Nephron (organoid): ENCODE results near the gene GZMM.

Experiments used
- H3K27ac Mint-ChIP-seq, 3 experiments: 2 replicates each; pipeline ENCODE4 v1.8.0; 2020; ENCODE audit warnings: mixed read lengths in 3 of 3, mild to moderate bottlenecking in 2 of 3, moderate library complexity in 1 of 3
- H3K27me3 Mint-ChIP-seq: 2 replicates; pipeline ENCODE4 v1.8.0; 2021; ENCODE audit warnings: low read depth, mild to moderate bottlenecking, moderate library complexity, mixed read lengths
- H3K36me3 Mint-ChIP-seq: 2 replicates; pipeline ENCODE4 v1.8.0; 2020; ENCODE audit warnings: low read depth, mixed read lengths
- H3K4me1 Mint-ChIP-seq: 2 replicates; pipeline ENCODE4 v1.8.0; 2020; ENCODE audit warnings: mixed read lengths
- H3K4me3 Mint-ChIP-seq, 3 experiments: 2 replicates each; pipeline ENCODE4 v1.8.0; 2020; ENCODE audit warnings: mild to moderate bottlenecking in 3 of 3, mixed read lengths in 3 of 3, moderate library complexity in 2 of 3
- H3K9me3 Mint-ChIP-seq: 2 replicates; pipeline ENCODE4 v1.8.0; 2020; ENCODE audit warnings: mixed read lengths
- TF ChIP-seq, protein P1 (sequence below), 3 experiments: fragments of 200-600 bp; sonication (generic); IDR thresholded peaks; one replicate each; pipeline ENCODE4 v1.5.0; 2021; ENCODE audit warnings: antibody characterized with exemption in 3 of 3; ENCODE audit not compliant: unreplicated experiment in 3 of 3

The GZMM gene

DNA sequence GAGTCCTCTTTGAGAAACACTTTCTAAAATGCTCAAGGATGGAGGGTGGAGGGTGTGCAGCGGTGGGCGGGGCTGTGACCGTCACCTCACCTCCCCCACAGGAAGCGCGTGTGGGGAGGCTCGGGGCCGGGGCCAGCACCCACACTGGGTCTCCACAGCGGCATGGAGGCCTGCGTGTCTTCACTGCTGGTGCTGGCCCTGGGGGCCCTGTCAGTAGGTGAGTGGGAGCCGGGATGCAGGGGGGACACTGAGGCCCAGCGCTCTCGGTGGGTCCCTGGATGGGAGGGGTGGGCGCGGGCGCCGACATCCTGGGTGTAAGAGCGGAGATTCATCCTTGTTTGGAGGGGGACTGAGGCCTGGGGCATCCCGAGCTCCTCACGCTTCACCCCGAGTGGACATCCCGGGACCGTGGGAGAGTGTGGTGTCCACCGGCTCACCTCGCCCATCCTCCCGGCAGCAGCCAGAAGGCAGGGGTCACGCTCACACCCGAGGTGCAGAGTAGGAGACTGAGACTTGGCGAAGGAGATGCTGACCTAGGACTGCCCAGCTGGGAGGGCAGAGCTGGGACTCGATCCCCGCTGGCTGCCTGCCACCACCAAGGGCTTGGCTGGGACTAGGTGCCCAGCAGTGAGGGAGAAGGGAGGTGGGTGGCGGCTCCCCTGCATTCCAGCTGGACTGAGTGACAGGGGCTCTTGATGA lies at the start of gene GZMM:
GZMM (plus strand) TSS at position 144 of the 699 bp plus-strand sequence; CDS start at position 163, 19 bp downstream.
- no peak within 1 kb of the TSS for H3K4me3 Mint-ChIP-seq
- H3K27ac Mint-ChIP-seq = no peak within 1 kb of the TSS
- TF ChIP-seq, protein P1, sequence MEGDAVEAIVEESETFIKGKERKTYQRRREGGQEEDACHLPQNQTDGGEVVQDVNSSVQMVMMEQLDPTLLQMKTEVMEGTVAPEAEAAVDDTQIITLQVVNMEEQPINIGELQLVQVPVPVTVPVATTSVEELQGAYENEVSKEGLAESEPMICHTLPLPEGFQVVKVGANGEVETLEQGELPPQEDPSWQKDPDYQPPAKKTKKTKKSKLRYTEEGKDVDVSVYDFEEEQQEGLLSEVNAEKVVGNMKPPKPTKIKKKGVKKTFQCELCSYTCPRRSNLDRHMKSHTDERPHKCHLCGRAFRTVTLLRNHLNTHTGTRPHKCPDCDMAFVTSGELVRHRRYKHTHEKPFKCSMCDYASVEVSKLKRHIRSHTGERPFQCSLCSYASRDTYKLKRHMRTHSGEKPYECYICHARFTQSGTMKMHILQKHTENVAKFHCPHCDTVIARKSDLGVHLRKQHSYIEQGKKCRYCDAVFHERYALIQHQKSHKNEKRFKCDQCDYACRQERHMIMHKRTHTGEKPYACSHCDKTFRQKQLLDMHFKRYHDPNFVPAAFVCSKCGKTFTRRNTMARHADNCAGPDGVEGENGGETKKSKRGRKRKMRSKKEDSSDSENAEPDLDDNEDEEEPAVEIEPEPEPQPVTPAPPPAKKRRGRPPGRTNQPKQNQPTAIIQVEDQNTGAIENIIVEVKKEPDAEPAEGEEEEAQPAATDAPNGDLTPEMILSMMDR (IDR thresholded peaks at IDR 0.05; ENCODE audit: unreplicated experiment in 3 of 3) = no peak
- H3K9me3 Mint-ChIP-seq = no peaks in the 10 kb centered on the region
- no peaks in the 10 kb centered on the region for H3K27me3 Mint-ChIP-seq
- H3K36me3 Mint-ChIP-seq = peaks cover 4% of the 10 kb centered on the region
- no peaks in the 10 kb centered on the region for H3K4me1 Mint-ChIP-seq

DNA sequence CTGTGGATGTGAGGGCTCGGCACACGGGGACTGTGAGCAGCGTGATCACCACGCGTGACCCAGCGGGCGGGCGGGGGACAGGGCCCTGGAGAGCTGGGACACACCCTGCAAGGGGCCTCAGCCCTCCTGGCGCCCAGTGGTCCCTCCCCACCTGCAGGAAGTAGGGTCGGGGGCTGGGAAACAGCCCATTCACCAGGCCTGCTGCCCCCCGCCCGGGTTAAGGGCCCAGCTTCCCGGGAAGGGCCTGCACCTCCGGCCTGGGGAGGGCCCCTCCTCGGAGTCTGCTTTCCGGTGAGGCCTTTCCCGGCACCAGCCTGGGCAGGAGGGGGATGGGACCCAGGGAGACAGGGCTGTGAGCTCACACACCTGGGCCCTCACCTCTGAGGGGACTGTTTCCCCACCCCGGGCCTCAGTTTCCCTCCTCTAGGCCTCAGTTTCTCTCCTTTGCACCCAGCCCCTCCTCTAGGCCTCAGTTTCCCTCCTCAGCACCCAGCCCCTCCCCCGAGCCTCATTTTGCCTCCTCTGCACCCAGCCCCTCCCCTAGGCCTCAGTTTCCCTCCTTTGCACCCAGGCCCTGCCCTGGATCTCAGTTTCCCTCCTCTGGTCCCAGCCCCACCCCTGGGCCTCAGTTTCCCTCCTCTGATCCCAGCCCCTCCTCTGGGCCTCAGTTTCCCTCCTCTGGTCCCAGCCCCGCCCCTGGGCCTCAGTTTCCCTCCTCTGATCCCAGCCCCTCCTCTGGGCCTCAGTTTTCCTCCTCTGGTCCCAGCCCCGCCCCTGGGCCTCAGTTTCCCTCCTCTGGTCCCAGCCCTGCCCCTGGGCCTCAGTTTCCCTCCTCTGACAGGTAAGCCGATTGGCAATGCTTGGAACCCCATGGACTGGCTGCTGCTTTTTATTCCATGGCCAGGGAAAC lies 49.4 kb upstream of the GZMM start:
- Mint-ChIP-seq H3K9me3 (no peaks in the 10 kb centered on the region), H3K4me3 (no peak overlapping the region), H3K4me1 (peaks cover 4% of the 10 kb centered on the region), H3K36me3 (peaks cover 4% of the 10 kb centered on the region), H3K27me3 (peaks cover 28% of the 10 kb centered on the region), H3K27ac (peak overlapping the region in 1 of 3 experiments; percentile 19)
- TF ChIP-seq, protein P1 (IDR thresholded peaks at IDR 0.05; ENCODE audit: unreplicated experiment in 3 of 3) = no peak

DNA sequence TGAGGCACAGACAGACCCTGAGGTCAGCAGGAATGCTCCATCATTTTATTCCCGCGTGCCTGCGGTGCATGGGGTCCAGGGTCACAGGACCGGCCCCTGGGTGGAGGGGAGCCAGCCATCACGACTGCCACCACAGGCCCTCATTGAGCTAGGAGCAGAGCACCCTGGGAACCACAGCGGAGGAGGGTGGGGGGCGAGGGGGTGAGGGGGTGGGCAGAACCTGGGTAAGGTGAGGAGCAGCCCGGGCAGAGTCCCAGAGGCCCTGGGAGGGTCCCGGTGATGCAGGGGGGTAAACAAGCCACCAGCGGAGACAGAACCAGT lies 48.8 kb upstream of the GZMM start:
- TF ChIP-seq, protein P1 (IDR thresholded peaks at IDR 0.05; ENCODE audit: unreplicated experiment in 3 of 3) = no peak
- H3K4me3 Mint-ChIP-seq = peak overlapping the region in 2 of 3 experiments; percentile 35 to 63
- H3K4me1 Mint-ChIP-seq = peaks cover 4% of the 10 kb centered on the region
- peaks cover 34% of the 10 kb centered on the region for H3K27me3 Mint-ChIP-seq
- H3K36me3 Mint-ChIP-seq = peaks cover 4% of the 10 kb centered on the region
- H3K27ac Mint-ChIP-seq = peak overlapping the region in 1 of 3 experiments; percentile 48
- H3K9me3 Mint-ChIP-seq = no peaks in the 10 kb centered on the region

DNA sequence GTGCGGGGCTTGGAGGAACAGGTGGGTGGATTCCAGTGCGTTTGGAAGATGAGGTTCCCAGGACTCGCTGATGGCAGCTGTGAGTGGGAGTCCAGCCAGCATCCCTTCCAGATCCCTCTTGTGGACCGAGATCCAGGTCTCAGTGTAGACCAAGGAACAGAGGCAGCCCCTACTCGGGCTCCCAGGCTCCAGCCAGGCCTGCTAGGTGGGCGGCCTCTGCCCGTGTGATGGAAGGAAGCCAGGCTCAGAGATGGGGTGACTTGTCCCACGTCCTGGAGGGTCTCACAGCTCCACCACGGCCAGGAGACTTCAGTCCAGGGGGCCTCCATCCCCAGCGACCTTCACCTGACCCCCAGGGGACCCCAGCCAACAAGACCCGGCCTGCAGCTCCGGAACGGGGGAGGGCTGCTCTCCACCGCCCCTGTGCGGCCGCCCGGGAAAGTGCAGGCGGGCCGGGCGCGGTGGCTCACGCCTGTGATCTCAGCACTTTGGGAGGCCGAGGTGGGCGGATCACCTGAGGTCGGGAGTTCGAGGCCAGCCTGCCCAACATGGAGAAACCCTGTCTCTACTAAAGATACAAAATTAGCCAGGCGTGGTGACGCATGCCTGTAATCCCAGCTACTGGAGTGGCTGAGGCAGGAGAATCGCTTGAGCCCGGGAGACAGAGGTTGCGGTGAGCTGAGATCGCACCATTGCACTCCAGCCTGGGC lies 48.3 kb upstream of the GZMM start:
- Mint-ChIP-seq H3K4me3 (peak overlapping the region; percentile 48 to 67 (median 63)), H3K9me3 (no peaks in the 10 kb centered on the region), H3K36me3 (peaks cover 4% of the 10 kb centered on the region), H3K4me1 (peaks cover 4% of the 10 kb centered on the region), H3K27ac (peak overlapping the region in 1 of 3 experiments; percentile 48), H3K27me3 (peaks cover 39% of the 10 kb centered on the region)
- TF ChIP-seq, protein P1 (IDR thresholded peaks at IDR 0.05; ENCODE audit: unreplicated experiment in 3 of 3) = peak; percentile 87 to 89 (median 87)

DNA sequence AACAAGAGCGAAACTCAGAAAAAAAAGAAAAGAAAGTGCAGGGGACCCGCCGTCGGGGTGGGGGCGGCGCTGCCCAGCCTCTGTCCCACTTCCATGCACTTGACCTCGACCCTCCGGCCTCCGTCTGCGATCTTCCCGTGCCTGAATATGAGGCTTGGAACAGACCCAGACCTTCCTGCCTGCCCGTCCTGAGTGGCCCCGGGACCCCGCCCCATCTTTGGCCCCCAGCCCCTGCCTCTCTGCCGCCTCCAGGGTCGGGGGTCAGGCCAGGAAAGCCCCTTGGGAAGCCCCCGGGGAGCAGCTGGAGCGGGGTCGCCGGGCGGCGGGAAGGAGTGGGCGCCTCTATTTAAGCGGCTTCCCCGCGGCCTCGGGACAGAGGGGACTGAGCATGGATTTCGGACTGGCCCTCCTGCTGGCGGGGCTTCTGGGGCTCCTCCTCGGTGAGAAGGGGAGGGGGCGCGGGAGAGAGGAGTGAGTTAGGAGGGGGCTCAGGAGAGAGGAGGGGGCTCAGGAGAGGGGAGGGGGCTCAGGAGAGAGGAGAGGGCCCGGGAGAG lies 47.7 kb upstream of the GZMM start, which contains the start of gene MADCAM1:
MADCAM1 (plus strand) TSS at position 375 of the 554 bp plus-strand sequence; CDS start at position 389, 14 bp downstream.
- peaks cover 41% of the 10 kb centered on the region for H3K27me3 Mint-ChIP-seq
- peaks cover 4% of the 10 kb centered on the region for H3K36me3 Mint-ChIP-seq
- no peaks in the 10 kb centered on the region for H3K9me3 Mint-ChIP-seq
- peak within 1 kb of the TSS in 1 of 3 experiments; percentile 48 for H3K27ac Mint-ChIP-seq
- H3K4me3 Mint-ChIP-seq = peak within 1 kb of the TSS; percentile 49 to 67 (median 63)
- H3K4me1 Mint-ChIP-seq = peaks cover 4% of the 10 kb centered on the region
- TF ChIP-seq, protein P1 (IDR thresholded peaks at IDR 0.05; ENCODE audit: unreplicated experiment in 3 of 3) = no peak
